ENCODE results near the gene SEC14L1.

The SEC14L1 gene

GRCh38 chr17:77163511-77164280 is 22.9 kb downstream of the SEC14L1 start:
- DNase-seq (ENCODE audit: low spot score) = no peak

- no peak for DNase-seq (ENCODE audit: low spot score)
Observed at GRCh38 chr17:77164483-77165091, 23.8 kb downstream of the SEC14L1 start.

GRCh38 chr17:77165577-77165976 is 24.8 kb downstream of the SEC14L1 start:
- no peak for DNase-seq (ENCODE audit: low spot score)

GRCh38 chr17:77167472-77168306 is 26.9 kb downstream of the SEC14L1 start:
- no peak for DNase-seq (ENCODE audit: low spot score)

GRCh38 chr17:77173104-77173503 is 32.3 kb downstream of the SEC14L1 start:
- DNase-seq (ENCODE audit: low spot score) = no peak

GRCh38 chr17:77174928-77175661 is 34.3 kb downstream of the SEC14L1 start:
- no peak for DNase-seq (ENCODE audit: low spot score)

GRCh38 chr17:77177002-77177741 is 36.4 kb downstream of the SEC14L1 start:
- DNase-seq (ENCODE audit: low spot score) = no peak

GRCh38 chr17:77178050-77178449 is 37.3 kb downstream of the SEC14L1 start:
- no peak for DNase-seq (ENCODE audit: low spot score)

GRCh38 chr17:77178563-77178962 is 37.8 kb downstream of the SEC14L1 start:
- no peak for DNase-seq (ENCODE audit: low spot score)

GRCh38 chr17:77180503-77181357 is 40.0 kb downstream of the SEC14L1 start:
- DNase-seq (ENCODE audit: low spot score) = no peak

GRCh38 chr17:77182205-77183172 is 41.7 kb downstream of the SEC14L1 start:
- DNase-seq (ENCODE audit: low spot score) = no peak

- no peak for DNase-seq (ENCODE audit: low spot score)
Observed at GRCh38 chr17:77184474-77184873, 43.7 kb downstream of the SEC14L1 start.

- no peak for DNase-seq (ENCODE audit: low spot score)
Observed at GRCh38 chr17:77185137-77185536, 44.4 kb downstream of the SEC14L1 start.

GRCh38 chr17:77186141-77186604 is 45.4 kb downstream of the SEC14L1 start:
- no peak for DNase-seq (ENCODE audit: low spot score)

- DNase-seq (ENCODE audit: low spot score) = no peak
Observed at GRCh38 chr17:77188084-77189066, 47.6 kb downstream of the SEC14L1 start.

- no peak for DNase-seq (ENCODE audit: low spot score)
Observed at GRCh38 chr17:77189148-77189547, 48.4 kb downstream of the SEC14L1 start.

GRCh38 chr17:77190576-77190975 is 49.8 kb downstream of the SEC14L1 start:
- DNase-seq (ENCODE audit: low spot score) = no peak

- no peak for DNase-seq (ENCODE audit: low spot score)
Observed at GRCh38 chr17:77191244-77191643, 50.5 kb downstream of the SEC14L1 start.

Measured in ecto neural progenitor cell (in vitro differentiated cells).